Tibial artery (tissue), 4 donors: ENCODE data around the gene ZEB2.
A peak's percentile ranks its signal among the peaks of the same experiment; 100 is the strongest.

Experiments used
- DNase-seq, 2 donors: peaks; one replicate each; pipeline ENCODE4 v3.0.0-alpha.2; 2019
- H3K27ac ChIP-seq, 2 donors: fragments of 200-600 bp; sonication (generic) in 1 of 2; 1 replicate in 1 of 2; 2 replicates in 1 of 2; pipeline ENCODE4 v1.5.1; 2018 to 2019; ENCODE audit warnings: mild to moderate bottlenecking in 1 of 2
- H3K27me3 ChIP-seq, 2 donors: fragments of 200-600 bp; sonication (generic) in 1 of 2; one replicate each; pipeline versions ENCODE4 v1.5.1 to v1.6.0; 2016 to 2019
- H3K36me3 ChIP-seq, 3 donors: fragments of 200-600 bp; sonication (generic) in 2 of 3; one replicate each; pipeline ENCODE4 v1.5.1; 2016 to 2019; ENCODE audit warnings: mild to moderate bottlenecking in 2 of 3
- H3K4me1 ChIP-seq, 4 donors: fragments of 200-600 bp; sonication (generic) in 2 of 4; 1 replicate in 3 of 4; 2 replicates in 1 of 4; pipeline ENCODE4 v1.5.1; 2016 to 2019
- H3K4me3 ChIP-seq, 2 donors: fragments of 200-600 bp; sonication (generic) in 1 of 2; 1 replicate in 1 of 2; 2 replicates in 1 of 2; pipeline ENCODE4 v1.5.1; 2018 to 2019; ENCODE audit warnings: mild to moderate bottlenecking in 2 of 2
- H3K9me3 ChIP-seq, 3 donors: fragments of 200-600 bp; sonication (generic) in 1 of 3; one replicate each; pipeline ENCODE4 v1.5.1; 2016 to 2019
- CTCF ChIP-seq, 2 experiments: fragments of 200-600 bp in 1 of 2; fragments of 450-650 bp in 1 of 2; IDR thresholded peaks; one replicate each; pipeline ENCODE4 v1.5.1; 2017 to 2019; ENCODE audit warnings: antibody characterized with exemption in 2 of 2, mild to moderate bottlenecking in 1 of 2, moderate library complexity in 1 of 2
- intact Hi-C: fragments of 100-400 bp; cut with DNase I; formaldehyde crosslinking; loops from one replicate; pipeline ENCODE4 v1.15.0; 2023; ENCODE audit warnings: low total_unique reads

The ZEB2 gene

GRCh38 chr2:144518748-144519596, 947 bp downstream of the ZEB2 start:
- Histone ChIP-seq H3K27ac (peak overlapping the region; percentile 97 to 99), H3K36me3 (no peaks in the 10 kb centered on the region), H3K4me3 (peak overlapping the region; percentile 71 to 73), H3K27me3 (no peaks in the 10 kb centered on the region), H3K9me3 (no peaks in the 10 kb centered on the region), H3K4me1 (peaks cover 0 to 31% (median 5%) of the 10 kb centered on the region in 4 donors)
- DNase-seq = no peak
- intact Hi-C loops = loop anchor here (5.0 kb wide), 2 partner anchors 72 to 187 kb away; a partner anchor contains a TSS
- TF ChIP-seq CTCF (IDR thresholded peaks at IDR 0.05) = no peak

GRCh38 chr2:144517866-144518747, 1.8 kb downstream of the ZEB2 start:
- Histone ChIP-seq H3K36me3 (no peaks in the 10 kb centered on the region), H3K4me3 (peak overlapping the region; percentile 71 to 73), H3K9me3 (no peaks in the 10 kb centered on the region), H3K4me1 (peaks cover 0 to 32% (median 5%) of the 10 kb centered on the region in 4 donors), H3K27ac (peak overlapping the region; percentile 97 to 99), H3K27me3 (no peaks in the 10 kb centered on the region)
- no peak for TF ChIP-seq CTCF (IDR thresholded peaks at IDR 0.05)
- DNase-seq = peak in 1 of 2 donors; percentile 67
- intact Hi-C loops = loop anchor here (5.0 kb wide), 2 partner anchors 71 to 186 kb away; a partner anchor contains a TSS

GRCh38 chr2:144516981-144517865, 2.7 kb downstream of the ZEB2 start:
- peak overlapping the region; percentile 71 to 73 for H3K4me3 ChIP-seq
- TF ChIP-seq CTCF (IDR thresholded peaks at IDR 0.05) = no peak
- intact Hi-C loops = loop anchor here (5.0 kb wide), 2 partner anchors 70 to 185 kb away; a partner anchor contains a TSS
- DNase-seq = peak; percentile 80 to 81
- H3K4me1 ChIP-seq = peaks cover 0 to 29% (median 4%) of the 10 kb centered on the region in 4 donors
- peak overlapping the region; percentile 97 to 99 for H3K27ac ChIP-seq
- H3K36me3 ChIP-seq = no peaks in the 10 kb centered on the region
- no peaks in the 10 kb centered on the region for H3K27me3 ChIP-seq
- no peaks in the 10 kb centered on the region for H3K9me3 ChIP-seq

GRCh38 chr2:144516411-144516980, 3.4 kb downstream of the ZEB2 start:
- no peak for TF ChIP-seq CTCF (IDR thresholded peaks at IDR 0.05)
- Histone ChIP-seq H3K9me3 (no peaks in the 10 kb centered on the region), H3K4me3 (peak overlapping the region; percentile 71 to 73), H3K36me3 (no peaks in the 10 kb centered on the region), H3K4me1 (peaks cover 0 to 29% (median 8%) of the 10 kb centered on the region in 4 donors), H3K27ac (peak overlapping the region; percentile 97 to 99), H3K27me3 (no peaks in the 10 kb centered on the region)
- DNase-seq = peak in 1 of 2 donors; percentile 69
- intact Hi-C loops = loop anchor here (5.0 kb wide), 2 partner anchors 69 to 184 kb away; a partner anchor contains a TSS
